HG02642 (cell line): ENCODE data around the gene CENPV.
"Not testable (repeated sequence)": the region's sequence is repeated elsewhere in the genome, so short reads cannot be mapped to it uniquely, and the experiment has no call there.

Experiments used
- ATAC-seq: cut with Tn5 transposase; IDR thresholded peaks from one replicate; pipeline ENCODE4 v1.9.1; 2021; ENCODE audit warnings: mild to moderate bottlenecking; ENCODE audit not compliant: unreplicated experiment, poor library complexity

Gene CENPV

GRCh38 chr17:16319969-16320368, 33.3 kb downstream of the CENPV start:
- no peak for ATAC-seq

- no peak for ATAC-seq
Observed at GRCh38 chr17:16314859-16315258, 38.4 kb downstream of the CENPV start.

- ATAC-seq, result no peak
Observed at GRCh38 chr17:16314189-16314588, 39.1 kb downstream of the CENPV start.

DNA sequence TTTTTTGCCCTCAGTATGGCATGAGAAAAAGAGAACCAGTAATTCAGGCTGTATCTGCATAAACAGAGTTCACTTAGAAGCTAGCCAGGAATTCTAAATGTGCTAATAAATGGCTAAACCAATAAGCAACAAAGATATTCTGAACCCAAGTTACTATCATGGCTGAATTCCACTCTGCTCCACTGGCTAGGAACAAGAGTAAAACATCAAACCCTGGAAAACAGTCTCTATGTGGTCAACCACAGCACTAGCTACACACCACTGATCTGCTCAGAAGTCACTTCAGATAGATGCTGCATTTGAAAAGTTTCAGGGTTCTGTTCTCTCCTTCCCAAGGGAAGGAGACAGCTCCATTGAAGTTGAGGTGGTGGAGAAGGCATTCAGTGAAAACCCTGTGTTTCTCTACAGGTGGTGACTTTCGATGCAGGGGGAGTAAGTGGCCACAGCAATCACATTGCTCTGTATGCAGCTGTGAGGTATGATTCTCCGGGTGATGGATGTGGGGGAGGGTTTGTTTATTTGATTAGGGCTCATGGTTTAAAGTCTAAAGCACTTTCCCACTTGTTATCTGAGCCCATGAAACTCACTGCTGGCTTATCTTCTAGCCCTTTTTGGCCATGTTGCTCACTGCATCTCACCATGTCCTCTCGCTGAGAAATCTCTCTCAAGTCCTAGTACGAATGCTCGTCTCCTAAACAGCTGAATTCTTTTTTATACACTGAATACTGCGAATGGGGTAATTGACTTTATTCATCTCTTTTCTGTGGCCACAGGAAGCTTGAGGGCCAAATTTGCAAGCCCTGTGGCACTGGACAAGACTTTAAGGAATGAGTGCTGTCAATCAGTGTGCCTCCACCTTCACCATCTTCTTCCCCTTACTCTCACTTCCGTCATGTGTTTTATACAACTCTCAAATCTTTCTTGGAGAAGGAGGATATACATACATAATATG, 39.9 kb downstream of the CENPV start:
- ATAC-seq, result no peak

- ATAC-seq, result not testable (repeated sequence)
Observed at GRCh38 chr17:16312061-16312460, 41.2 kb downstream of the CENPV start.

- no peak for ATAC-seq
Observed at GRCh38 chr17:16306211-16306610, 47.1 kb downstream of the CENPV start.

DNA sequence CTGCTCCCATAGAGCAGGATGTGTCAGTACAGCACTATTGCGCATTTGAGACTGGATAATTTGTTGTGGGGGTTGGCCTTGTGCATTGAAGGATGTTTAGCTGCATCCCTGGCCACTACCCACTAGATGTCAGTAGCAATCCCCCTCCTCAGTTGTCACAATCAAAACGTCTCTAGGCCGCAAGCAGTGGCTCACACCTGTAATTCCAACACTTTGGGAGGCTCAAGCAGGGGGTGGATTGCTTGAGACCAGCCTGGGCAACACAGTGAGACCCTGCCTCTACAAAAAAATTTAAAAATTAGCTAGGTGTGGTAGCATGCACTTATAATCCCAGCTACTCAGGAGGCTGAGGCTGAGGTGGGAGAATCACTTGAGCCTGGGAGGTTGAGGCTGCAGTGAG, 48.4 kb downstream of the CENPV start:
- no peak for ATAC-seq

DNA sequence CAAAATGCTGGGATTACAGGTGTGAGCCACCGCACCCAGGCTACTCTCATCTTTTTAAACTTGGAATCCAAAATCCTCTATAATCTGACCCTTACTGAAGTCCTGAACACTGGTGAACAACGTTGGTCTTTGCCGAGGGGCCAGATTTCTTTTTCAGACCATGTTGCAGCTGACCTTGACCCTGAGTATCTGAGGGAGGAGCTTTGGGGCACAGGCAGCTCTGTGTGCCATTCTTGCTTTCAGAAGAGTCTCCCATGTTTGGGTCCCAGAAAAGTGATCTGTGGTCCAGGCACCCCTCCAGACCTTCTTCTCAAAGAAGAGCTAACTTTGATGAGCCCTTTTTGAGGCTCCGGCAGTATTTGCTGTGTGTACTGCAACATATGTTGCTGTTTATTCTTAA, 50.4 kb downstream of the CENPV start:
- no peak for ATAC-seq

- ATAC-seq, result no peak
Observed at GRCh38 chr17:16301963-16302855, 51.1 kb downstream of the CENPV start.

DNA sequence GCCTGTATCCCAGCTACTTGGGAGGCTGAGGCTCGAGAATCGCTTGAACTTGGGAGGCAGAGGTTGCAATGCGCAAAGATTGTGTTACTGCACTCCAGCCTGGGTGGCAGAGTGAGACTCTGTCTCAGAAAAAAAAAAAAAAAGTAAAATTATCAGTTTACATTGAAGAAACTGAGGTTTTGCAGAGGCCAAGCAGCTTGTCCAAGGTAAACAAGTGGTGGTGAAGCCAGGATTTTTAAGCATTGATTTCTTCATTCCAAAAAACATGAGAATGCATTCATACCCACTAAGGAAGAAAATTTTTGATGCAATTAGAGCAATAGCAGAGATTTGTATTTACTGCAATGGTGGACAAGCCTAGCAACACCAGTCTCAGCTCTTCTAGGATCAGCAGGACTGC, 52.7 kb downstream of the CENPV start:
- ATAC-seq, result no peak

DNA sequence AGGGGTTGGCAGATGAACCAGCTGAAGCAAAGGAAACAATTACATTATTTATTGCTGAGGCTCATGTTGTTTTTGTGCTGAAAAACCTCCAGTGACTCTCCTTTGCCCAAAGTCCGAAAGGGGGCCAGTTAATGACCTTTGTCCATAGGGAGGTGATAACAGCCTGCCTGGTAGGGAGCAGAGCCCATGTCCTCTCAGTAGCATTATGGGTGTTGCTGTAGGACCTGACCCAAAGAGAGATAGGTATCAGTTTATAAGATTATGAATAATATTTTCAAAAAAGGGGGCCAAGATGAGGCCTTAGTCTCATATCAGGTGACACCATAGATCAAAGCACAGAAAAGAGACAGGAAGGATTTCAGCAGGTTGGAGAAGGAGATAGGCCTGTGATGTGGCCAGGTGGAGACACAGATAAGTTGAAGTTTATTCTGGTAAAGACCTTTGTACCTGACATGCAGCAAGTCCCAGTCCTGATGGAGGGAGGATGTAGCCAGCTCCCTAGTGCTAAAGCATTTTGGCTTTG, 55.1 kb downstream of the CENPV start:
- ATAC-seq, result no peak

DNA sequence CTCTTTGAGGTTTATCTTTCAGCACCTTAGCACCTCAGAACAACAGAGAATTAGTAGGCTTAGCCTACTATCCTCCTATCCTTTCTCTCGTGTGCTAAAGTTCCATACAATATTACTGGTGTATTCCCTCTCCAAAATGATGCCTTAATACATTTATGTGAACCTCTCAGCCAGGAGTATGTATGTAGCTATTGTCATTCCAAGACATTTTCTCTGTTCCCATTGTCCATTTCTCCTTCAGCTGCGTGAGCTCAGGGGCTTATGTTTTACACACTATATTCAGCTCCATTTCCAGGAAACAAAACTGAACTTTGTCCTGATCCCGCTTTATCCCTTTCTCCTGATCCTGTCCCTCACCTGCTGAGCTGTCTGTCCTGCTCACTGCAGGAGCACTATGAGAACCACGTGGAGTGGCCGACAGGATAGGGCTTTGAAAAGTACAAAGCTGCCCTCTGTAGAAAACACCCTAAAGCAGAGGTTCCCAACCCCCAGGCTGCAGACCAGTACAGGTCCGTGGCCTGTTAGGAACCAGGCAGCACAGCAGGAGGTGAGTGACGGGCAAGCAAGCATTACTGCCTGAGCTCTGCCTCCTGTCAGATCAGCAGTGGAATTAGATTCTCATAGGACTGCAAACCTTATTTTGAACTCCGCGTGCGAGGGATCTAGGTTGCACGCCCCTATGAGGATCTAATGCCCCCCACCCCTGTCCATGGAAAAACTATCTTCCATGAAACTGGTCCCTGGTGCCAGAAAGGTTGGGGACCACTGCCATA, 55.7 kb downstream of the CENPV start:
- ATAC-seq, result no peak

GRCh38 chr17:16296072-16296471, 57.2 kb downstream of the CENPV start:
- ATAC-seq, result not testable (repeated sequence)

- ATAC-seq, result no peak
Observed at GRCh38 chr17:16294560-16294959, 58.7 kb downstream of the CENPV start.

- no peak for ATAC-seq
Observed at GRCh38 chr17:16293931-16294330, 59.3 kb downstream of the CENPV start.
